Measurements from ENCODE around the gene HTT-AS.

HTT-AS gene

DNA sequence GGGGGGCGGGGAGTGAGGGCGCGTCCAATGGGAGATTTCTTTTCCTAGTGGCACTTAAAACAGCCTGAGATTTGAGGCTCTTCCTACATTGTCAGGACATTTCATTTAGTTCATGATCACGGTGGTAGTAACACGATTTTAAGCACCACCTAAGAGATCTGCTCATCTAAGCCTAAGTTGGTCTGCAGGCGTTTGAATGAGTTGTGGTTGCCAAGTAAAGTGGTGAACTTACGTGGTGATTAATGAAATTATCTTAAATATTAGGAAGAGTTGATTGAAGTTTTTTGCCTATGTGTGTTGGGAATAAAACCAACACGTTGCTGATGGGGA is 1.3 kb upstream of the HTT-AS start:
- no peak overlapping the region for H2AFZ ChIP-seq (ENCODE audit: low read depth, low read length, severe bottlenecking)

DNA sequence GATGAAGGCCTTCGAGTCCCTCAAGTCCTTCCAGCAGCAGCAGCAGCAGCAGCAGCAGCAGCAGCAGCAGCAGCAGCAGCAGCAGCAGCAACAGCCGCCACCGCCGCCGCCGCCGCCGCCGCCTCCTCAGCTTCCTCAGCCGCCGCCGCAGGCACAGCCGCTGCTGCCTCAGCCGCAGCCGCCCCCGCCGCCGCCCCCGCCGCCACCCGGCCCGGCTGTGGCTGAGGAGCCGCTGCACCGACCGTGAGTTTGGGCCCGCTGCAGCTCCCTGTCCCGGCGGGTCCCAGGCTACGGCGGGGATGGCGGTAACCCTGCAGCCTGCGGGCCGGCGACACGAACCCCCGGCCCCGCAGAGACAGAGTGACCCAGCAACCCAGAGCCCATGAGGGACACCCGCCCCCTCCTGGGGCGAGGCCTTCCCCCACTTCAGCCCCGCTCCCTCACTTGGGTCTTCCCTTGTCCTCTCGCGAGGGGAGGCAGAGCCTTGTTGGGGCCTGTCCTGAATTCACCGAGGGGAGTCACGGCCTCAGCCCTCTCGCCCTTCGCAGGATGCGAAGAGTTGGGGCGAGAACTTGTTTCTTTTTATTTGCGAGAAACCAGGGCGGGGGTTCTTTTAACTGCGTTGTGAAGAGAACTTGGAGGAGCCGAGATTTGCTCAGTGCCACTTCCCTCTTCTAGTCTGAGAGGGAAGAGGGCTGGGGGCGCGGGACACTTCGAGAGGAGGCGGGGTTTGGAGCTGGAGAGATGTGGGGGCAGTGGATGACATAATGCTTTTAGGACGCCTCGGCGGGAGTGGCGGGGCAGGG is 711 bp upstream of the HTT-AS start:
- H3K36me3 ChIP-seq (ENCODE audit: low read length), result no peaks in the 10 kb centered on the region
- H3K27me3 ChIP-seq (ENCODE audit: low read length), result no peaks in the 10 kb centered on the region
- H3K27ac ChIP-seq (ENCODE audit: low read depth, low read length), result peak overlapping the region; percentile 67
- H3K79me2 ChIP-seq (ENCODE audit: insufficient read depth, low read length), result peaks cover 51% of the 10 kb centered on the region
- no peaks in the 10 kb centered on the region for H3K9me3 ChIP-seq (ENCODE audit: insufficient read depth, low read length)
- H3K4me2 ChIP-seq (ENCODE audit: low read depth, low read length, poor library complexity, severe bottlenecking), result peak overlapping the region; percentile 76
- H4K20me1 ChIP-seq (ENCODE audit: low read depth, low read length), result no peaks in the 10 kb centered on the region; the same call in 1 of the 2 replicates
- TF ChIP-seq EZH2phosphoT487 (conservative IDR thresholded peaks at IDR 0.05; ENCODE audit: low read length) (no peak), CTCF (IDR thresholded peaks at IDR 0.05; ENCODE audit: insufficient read depth, low read length, poor library complexity, severe bottlenecking) (no peak)
- peak overlapping the region; percentile 73 for H3K4me3 ChIP-seq (ENCODE audit: insufficient read depth, low read length, poor library complexity, severe bottlenecking)
- H3K9me2 ChIP-seq (replicated peaks; ENCODE audit: insufficient read depth, low read length), result no peaks in the 10 kb centered on the region
- no peak overlapping the region for H2AFZ ChIP-seq (ENCODE audit: low read depth, low read length, severe bottlenecking)
- peak overlapping the region; percentile 79 for H3K9ac ChIP-seq (ENCODE audit: low read length)
- peaks cover 13% of the 10 kb centered on the region for H3F3A ChIP-seq (ENCODE audit: insufficient read depth)

More for the DNA sequence above, 1.3 kb upstream of the HTT-AS start:
- Histone ChIP-seq H3K79me2 (ENCODE audit: insufficient read depth, low read length) (peaks cover 57% of the 10 kb centered on the region), H4K20me1 (ENCODE audit: low read depth, low read length) (no peaks in the 10 kb centered on the region; the same call in 1 of the 2 replicates), H3F3A (ENCODE audit: insufficient read depth) (peaks cover 16% of the 10 kb centered on the region), H3K9ac (ENCODE audit: low read length) (peak overlapping the region; percentile 79), H3K9me2 (replicated peaks; ENCODE audit: insufficient read depth, low read length) (no peaks in the 10 kb centered on the region), H3K27me3 (ENCODE audit: low read length) (no peaks in the 10 kb centered on the region), H3K9me3 (ENCODE audit: insufficient read depth, low read length) (no peaks in the 10 kb centered on the region), H3K36me3 (ENCODE audit: low read length) (no peaks in the 10 kb centered on the region), H3K27ac (ENCODE audit: low read depth, low read length) (peak overlapping the region; percentile 67), H3K4me2 (ENCODE audit: low read depth, low read length, poor library complexity, severe bottlenecking) (peak overlapping the region; percentile 76), H3K4me3 (ENCODE audit: insufficient read depth, low read length, poor library complexity, severe bottlenecking) (peak overlapping the region; percentile 73)
- TF ChIP-seq EZH2phosphoT487 (conservative IDR thresholded peaks at IDR 0.05; ENCODE audit: low read length) (no peak), CTCF (IDR thresholded peaks at IDR 0.05; ENCODE audit: insufficient read depth, low read length, poor library complexity, severe bottlenecking) (no peak)

DNA sequence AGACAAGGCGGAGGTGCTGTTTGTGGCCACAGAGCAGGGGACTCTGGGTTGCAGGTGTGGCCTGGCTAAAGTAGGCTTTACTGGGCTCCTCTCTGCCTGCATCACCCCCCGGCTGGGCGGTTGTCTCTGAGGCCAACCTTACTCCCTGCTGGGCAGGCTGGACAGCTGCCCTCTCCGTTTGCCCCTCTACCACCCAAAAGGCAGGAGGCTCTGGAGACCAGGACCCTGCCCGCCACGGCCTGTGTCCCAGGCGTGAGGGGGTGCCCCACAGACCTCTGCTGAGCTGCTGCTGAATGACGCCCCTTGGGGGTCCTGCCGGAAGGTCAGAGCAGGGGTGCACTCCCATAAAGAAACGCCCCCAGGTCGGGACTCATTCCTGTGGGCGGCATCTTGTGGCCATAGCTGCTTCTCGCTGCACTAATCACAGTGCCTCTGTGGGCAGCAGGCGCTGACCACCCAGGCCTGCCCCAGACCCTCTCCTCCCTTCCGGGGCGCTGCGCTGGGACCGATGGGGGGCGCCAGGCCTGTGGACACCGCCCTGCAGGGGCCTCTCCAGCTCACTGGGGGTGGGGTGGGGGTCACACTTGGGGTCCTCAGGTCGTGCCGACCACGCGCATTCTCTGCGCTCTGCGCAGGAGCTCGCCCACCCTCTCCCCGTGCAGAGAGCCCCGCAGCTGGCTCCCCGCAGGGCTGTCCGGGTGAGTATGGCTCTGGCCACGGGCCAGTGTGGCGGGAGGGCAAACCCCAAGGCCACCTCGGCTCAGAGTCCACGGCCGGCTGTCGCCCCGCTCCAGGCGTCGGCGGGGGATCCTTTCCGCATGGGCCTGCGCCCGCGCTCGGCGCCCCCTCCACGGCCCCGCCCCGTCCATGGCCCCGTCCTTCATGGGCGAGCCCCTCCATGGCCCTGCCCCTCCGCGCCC is 920 bp downstream of the HTT-AS start:
- H3K4me2 ChIP-seq (ENCODE audit: low read depth, low read length, poor library complexity, severe bottlenecking), result peak overlapping the region; percentile 83
- no peaks in the 10 kb centered on the region for H3K9me2 ChIP-seq (replicated peaks; ENCODE audit: insufficient read depth, low read length)
- peak overlapping the region; percentile 71 for H3K4me3 ChIP-seq (ENCODE audit: insufficient read depth, low read length, poor library complexity, severe bottlenecking)
- no peaks in the 10 kb centered on the region for H3K36me3 ChIP-seq (ENCODE audit: low read length)
- H3K27ac ChIP-seq (ENCODE audit: low read depth, low read length), result peak overlapping the region; percentile 52
- H3K79me2 ChIP-seq (ENCODE audit: insufficient read depth, low read length), result peaks cover 35% of the 10 kb centered on the region
- no peaks in the 10 kb centered on the region for H3K9me3 ChIP-seq (ENCODE audit: insufficient read depth, low read length)
- H3F3A ChIP-seq (ENCODE audit: insufficient read depth), result peaks cover 13% of the 10 kb centered on the region
- H3K27me3 ChIP-seq (ENCODE audit: low read length), result no peaks in the 10 kb centered on the region
- TF ChIP-seq EZH2phosphoT487 (conservative IDR thresholded peaks at IDR 0.05; ENCODE audit: low read length) (no peak), CTCF (IDR thresholded peaks at IDR 0.05; ENCODE audit: insufficient read depth, low read length, poor library complexity, severe bottlenecking) (no peak)
- H3K9ac ChIP-seq (ENCODE audit: low read length), result peak overlapping the region; percentile 70
- H2AFZ ChIP-seq (ENCODE audit: low read depth, low read length, severe bottlenecking), result peak overlapping the region; percentile 91
- no peaks in the 10 kb centered on the region; the same call in 1 of the 2 replicates for H4K20me1 ChIP-seq (ENCODE audit: low read depth, low read length)
